NB4 (cell line): ENCODE measurements around the gene MRGPRG.

Source experiments
- DNase-seq: peaks from one replicate; pipeline ENCODE4 v3.0.0; 2010; ENCODE audit warnings: low read depth
- H3K4me3 ChIP-seq: one replicate; pipeline ENCODE4 v1.5.1; 2011; ENCODE audit warnings: mild to moderate bottlenecking, low read depth, low read length, moderate library complexity
- MYC ChIP-seq: IDR thresholded peaks from 2 replicates; pipeline ENCODE4 v1.6.1; 2011; ENCODE audit warnings: low read depth, low read length
- POLR2A ChIP-seq: IDR thresholded peaks from 2 replicates; pipeline ENCODE4 v1.6.1; 2011; ENCODE audit warnings: mild to moderate bottlenecking; ENCODE audit not compliant: insufficient read length; ENCODE audit errors: extremely low read depth
- TF ChIP-seq, protein P1 (sequence below): IDR thresholded peaks from 2 replicates; pipeline ENCODE4 v1.6.1; 2011; ENCODE audit warnings: low read depth, low read length
- TF ChIP-seq, protein P2 (sequence below): IDR thresholded peaks from one replicate; pipeline ENCODE4 v1.5.1; 2012; ENCODE audit warnings: low read depth, low read length

Gene MRGPRG

GRCh38 chr11:3225826-3226750 lies 7.5 kb upstream of the MRGPRG start:
- TF ChIP-seq POLR2A (no peak), MYC (no peak)
- TF ChIP-seq, protein P1, sequence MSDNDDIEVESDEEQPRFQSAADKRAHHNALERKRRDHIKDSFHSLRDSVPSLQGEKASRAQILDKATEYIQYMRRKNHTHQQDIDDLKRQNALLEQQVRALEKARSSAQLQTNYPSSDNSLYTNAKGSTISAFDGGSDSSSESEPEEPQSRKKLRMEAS: no peak
- TF ChIP-seq, protein P2, sequence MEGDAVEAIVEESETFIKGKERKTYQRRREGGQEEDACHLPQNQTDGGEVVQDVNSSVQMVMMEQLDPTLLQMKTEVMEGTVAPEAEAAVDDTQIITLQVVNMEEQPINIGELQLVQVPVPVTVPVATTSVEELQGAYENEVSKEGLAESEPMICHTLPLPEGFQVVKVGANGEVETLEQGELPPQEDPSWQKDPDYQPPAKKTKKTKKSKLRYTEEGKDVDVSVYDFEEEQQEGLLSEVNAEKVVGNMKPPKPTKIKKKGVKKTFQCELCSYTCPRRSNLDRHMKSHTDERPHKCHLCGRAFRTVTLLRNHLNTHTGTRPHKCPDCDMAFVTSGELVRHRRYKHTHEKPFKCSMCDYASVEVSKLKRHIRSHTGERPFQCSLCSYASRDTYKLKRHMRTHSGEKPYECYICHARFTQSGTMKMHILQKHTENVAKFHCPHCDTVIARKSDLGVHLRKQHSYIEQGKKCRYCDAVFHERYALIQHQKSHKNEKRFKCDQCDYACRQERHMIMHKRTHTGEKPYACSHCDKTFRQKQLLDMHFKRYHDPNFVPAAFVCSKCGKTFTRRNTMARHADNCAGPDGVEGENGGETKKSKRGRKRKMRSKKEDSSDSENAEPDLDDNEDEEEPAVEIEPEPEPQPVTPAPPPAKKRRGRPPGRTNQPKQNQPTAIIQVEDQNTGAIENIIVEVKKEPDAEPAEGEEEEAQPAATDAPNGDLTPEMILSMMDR: no peak
- no peak overlapping the region for H3K4me3 ChIP-seq
- peak; percentile 61 for DNase-seq

DNA sequence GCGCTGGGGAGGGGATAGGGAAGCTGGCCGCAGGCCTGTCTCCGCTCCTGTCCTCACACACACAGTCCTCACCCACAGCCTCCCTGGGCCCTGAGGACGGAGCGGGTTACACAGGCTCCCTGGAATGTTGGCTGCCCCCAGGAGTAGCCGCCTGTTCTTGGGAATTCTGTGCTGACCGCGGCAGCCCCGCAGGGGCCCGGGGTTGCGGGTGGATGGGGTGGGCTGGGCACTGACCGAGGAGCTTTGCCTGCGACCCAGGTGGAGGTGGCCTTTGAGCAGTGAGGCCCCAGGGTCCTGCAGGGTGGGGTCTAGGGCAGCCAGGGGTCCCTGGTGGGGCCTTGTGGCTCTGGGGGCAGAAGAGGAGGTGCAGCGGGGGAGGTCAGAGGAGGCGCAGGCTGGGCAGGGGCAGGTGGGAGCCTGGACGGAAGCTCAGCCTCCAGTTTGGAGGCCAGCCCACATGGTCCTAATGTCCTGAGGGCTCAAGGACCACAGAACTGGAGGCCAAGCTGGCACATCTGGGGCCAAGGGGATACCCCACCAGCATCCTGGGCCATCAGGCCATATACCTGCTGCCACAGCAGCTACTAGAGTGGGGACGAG lies 6.6 kb upstream of the MRGPRG start:
- TF ChIP-seq MYC: no peak
- TF ChIP-seq, protein P2: no peak
- H3K4me3 ChIP-seq: no peak overlapping the region
- no peak for DNase-seq

- no peak overlapping the region for H3K4me3 ChIP-seq
- DNase-seq: no peak
- TF ChIP-seq, protein P2: no peak
- TF ChIP-seq, protein P1: no peak
- TF ChIP-seq POLR2A: no peak
- no peak for TF ChIP-seq MYC
These were observed 5.9 kb upstream of the MRGPRG start for GRCh38 chr11:3224401-3225057.

GRCh38 chr11:3223932-3224381 lies 5.3 kb upstream of the MRGPRG start:
- TF ChIP-seq MYC (no peak), POLR2A (no peak)
- TF ChIP-seq, protein P1: no peak
- TF ChIP-seq, protein P2: no peak
- no peak for DNase-seq
- no peak overlapping the region for H3K4me3 ChIP-seq

DNA sequence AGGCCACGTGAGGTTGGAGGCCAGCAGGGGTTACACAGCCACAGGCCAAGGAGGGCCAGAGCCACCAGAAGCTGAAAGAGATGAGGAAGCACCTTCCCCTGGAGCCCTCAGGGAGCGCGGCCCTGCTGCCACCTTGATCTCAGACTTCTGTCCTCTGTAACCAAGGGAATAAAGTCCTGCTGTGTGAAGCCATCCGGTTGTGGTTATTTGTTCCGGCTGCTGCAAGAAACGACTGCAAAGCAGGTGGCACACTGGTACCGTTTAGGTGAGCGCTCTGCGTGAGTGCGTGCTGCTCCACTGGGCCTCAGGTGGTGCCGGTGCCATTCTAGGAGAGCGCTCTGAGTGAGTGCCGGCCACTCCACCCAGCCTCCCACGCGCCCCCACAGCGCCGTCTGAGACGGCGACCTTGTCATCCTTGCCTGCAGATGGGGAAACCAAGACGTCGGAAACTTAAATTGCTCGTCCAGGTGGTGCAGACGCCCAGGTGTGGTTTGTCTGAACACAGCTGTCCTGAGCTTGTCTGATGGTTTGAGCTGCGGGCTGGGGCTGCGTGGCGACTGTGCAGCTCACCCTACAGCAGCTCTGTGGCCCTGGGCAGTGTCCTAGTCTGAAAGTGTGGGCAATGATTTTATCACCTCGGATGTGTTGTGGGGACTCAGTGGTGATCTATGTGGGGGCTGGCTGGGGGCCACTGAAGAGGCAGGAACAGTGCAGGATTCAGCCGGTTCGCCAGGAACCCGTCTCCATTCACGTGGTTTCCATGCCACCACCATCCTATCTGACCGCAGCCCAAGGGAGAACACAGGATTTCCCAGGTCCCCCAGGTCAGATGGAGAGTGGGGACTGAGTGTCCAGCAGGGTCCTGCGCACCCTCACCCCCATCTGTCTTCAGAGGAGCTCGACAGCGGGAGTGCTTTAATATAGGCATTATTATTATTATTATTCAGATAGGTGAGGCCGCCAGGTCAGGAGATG lies 4.6 kb upstream of the MRGPRG start:
- DNase-seq: peak; percentile 85
- H3K4me3 ChIP-seq: no peak overlapping the region
- TF ChIP-seq MYC: peak; percentile 22; the same call in 1 of the 2 replicates
- TF ChIP-seq, protein P1: peak; percentile 65
- no peak for TF ChIP-seq POLR2A
- TF ChIP-seq, protein P2: no peak
